Liver (tissue), 3 donors: ENCODE results near the gene TAF8.

Experiments used
- JUND ChIP-seq, 2 donors: IDR thresholded peaks; 2 replicates each; pipeline ENCODE4 v1.6.1; 2016; ENCODE audit warnings: antibody characterized with exemption in 2 of 2
- RAD21 ChIP-seq, 2 donors: IDR thresholded peaks; 2 replicates each; pipeline ENCODE4 v1.6.1; 2016; ENCODE audit warnings: antibody characterized with exemption in 2 of 2, mild to moderate bottlenecking in 2 of 2
- YY1 ChIP-seq: IDR thresholded peaks from 2 replicates; pipeline ENCODE4 v1.6.1; 2016; ENCODE audit warnings: antibody characterized with exemption, mild to moderate bottlenecking
- TF ChIP-seq, protein P1 (sequence below): fragments of 150-350 bp; IDR thresholded peaks from 2 replicates; pipeline ENCODE4 v1.5.1; 2017; ENCODE audit warnings: improper control_type of control experiment, low read depth, low read length; ENCODE audit not compliant: missing input control
- TF ChIP-seq, protein P2 (sequence below): IDR thresholded peaks from 2 replicates; pipeline ENCODE4 v1.6.1; 2016; ENCODE audit warnings: antibody characterized with exemption, mild to moderate bottlenecking
- TF ChIP-seq, protein P3 (sequence below): IDR thresholded peaks from 2 replicates; pipeline ENCODE4 v1.6.1; 2016; ENCODE audit warnings: antibody characterized with exemption
- TF ChIP-seq, protein P4 (sequence below): IDR thresholded peaks from 2 replicates; pipeline ENCODE4 v1.6.1; 2016; ENCODE audit warnings: antibody characterized with exemption
- TF ChIP-seq, protein P5 (sequence below): IDR thresholded peaks from 2 replicates; pipeline ENCODE4 v1.6.1; 2016; ENCODE audit warnings: antibody characterized with exemption
- donor health status: healthy.
- donor health status: healthy.

DNA sequence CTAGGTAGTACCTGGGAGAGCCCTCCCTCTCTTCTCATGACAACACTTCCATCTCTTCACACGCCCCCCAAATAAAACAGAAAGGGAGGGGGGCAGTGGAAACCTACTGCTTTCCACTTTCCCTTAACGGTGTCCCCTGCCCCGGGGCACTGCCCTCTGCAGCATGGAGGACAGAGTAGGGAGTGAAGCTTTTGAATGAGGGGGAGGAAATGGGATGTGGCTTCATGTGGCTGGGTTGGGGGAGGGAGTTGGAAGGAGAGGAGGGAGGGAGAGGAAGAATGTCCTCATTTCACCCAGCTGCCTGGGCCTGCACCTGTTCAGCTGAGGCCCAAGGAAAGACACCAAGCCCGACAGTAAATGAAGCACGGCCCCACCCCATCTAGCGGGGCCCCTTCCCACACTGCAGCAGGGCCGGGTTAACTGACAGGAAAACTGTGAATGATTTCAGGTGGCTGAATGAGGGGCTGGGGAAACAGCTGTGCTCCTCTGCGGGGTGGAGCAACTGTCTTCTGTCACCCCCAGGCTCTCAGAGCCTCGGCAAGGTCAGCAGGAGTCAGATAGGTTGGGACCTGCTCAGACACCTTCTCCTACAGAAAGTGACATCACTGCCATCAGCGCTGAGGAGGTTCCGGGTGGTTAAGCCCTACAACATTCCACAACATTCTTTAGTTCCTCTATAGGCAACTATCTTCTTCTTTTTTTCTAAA lies 40.0 kb upstream of the TAF8 start:
- TF ChIP-seq, protein P1, sequence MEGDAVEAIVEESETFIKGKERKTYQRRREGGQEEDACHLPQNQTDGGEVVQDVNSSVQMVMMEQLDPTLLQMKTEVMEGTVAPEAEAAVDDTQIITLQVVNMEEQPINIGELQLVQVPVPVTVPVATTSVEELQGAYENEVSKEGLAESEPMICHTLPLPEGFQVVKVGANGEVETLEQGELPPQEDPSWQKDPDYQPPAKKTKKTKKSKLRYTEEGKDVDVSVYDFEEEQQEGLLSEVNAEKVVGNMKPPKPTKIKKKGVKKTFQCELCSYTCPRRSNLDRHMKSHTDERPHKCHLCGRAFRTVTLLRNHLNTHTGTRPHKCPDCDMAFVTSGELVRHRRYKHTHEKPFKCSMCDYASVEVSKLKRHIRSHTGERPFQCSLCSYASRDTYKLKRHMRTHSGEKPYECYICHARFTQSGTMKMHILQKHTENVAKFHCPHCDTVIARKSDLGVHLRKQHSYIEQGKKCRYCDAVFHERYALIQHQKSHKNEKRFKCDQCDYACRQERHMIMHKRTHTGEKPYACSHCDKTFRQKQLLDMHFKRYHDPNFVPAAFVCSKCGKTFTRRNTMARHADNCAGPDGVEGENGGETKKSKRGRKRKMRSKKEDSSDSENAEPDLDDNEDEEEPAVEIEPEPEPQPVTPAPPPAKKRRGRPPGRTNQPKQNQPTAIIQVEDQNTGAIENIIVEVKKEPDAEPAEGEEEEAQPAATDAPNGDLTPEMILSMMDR, result no peak
- TF ChIP-seq, protein P2, sequence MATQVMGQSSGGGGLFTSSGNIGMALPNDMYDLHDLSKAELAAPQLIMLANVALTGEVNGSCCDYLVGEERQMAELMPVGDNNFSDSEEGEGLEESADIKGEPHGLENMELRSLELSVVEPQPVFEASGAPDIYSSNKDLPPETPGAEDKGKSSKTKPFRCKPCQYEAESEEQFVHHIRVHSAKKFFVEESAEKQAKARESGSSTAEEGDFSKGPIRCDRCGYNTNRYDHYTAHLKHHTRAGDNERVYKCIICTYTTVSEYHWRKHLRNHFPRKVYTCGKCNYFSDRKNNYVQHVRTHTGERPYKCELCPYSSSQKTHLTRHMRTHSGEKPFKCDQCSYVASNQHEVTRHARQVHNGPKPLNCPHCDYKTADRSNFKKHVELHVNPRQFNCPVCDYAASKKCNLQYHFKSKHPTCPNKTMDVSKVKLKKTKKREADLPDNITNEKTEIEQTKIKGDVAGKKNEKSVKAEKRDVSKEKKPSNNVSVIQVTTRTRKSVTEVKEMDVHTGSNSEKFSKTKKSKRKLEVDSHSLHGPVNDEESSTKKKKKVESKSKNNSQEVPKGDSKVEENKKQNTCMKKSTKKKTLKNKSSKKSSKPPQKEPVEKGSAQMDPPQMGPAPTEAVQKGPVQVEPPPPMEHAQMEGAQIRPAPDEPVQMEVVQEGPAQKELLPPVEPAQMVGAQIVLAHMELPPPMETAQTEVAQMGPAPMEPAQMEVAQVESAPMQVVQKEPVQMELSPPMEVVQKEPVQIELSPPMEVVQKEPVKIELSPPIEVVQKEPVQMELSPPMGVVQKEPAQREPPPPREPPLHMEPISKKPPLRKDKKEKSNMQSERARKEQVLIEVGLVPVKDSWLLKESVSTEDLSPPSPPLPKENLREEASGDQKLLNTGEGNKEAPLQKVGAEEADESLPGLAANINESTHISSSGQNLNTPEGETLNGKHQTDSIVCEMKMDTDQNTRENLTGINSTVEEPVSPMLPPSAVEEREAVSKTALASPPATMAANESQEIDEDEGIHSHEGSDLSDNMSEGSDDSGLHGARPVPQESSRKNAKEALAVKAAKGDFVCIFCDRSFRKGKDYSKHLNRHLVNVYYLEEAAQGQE, result no peak
- TF ChIP-seq RAD21 (IDR thresholded peaks at IDR 0.05) (no peak), YY1 (no peak), JUND (IDR thresholded peaks at IDR 0.05) (no peak)
- TF ChIP-seq, protein P3, sequence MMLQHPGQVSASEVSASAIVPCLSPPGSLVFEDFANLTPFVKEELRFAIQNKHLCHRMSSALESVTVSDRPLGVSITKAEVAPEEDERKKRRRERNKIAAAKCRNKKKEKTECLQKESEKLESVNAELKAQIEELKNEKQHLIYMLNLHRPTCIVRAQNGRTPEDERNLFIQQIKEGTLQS, result no peak
- TF ChIP-seq, protein P4, sequence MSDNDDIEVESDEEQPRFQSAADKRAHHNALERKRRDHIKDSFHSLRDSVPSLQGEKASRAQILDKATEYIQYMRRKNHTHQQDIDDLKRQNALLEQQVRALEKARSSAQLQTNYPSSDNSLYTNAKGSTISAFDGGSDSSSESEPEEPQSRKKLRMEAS, result no peak
- TF ChIP-seq, protein P5, sequence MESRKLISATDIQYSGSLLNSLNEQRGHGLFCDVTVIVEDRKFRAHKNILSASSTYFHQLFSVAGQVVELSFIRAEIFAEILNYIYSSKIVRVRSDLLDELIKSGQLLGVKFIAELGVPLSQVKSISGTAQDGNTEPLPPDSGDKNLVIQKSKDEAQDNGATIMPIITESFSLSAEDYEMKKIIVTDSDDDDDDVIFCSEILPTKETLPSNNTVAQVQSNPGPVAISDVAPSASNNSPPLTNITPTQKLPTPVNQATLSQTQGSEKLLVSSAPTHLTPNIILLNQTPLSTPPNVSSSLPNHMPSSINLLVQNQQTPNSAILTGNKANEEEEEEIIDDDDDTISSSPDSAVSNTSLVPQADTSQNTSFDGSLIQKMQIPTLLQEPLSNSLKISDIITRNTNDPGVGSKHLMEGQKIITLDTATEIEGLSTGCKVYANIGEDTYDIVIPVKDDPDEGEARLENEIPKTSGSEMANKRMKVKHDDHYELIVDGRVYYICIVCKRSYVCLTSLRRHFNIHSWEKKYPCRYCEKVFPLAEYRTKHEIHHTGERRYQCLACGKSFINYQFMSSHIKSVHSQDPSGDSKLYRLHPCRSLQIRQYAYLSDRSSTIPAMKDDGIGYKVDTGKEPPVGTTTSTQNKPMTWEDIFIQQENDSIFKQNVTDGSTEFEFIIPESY, result no peak
